Karpas-422 (cell line): Measurements from ENCODE around the gene GSTT4. TPM values are rescaled to one million over a fixed set of nuclear protein-coding genes. Genes with fewer than 3 reads are reported as not detected.
"Not testable (repeated sequence)": the region's sequence is repeated elsewhere in the genome, so short reads cannot be mapped to it uniquely, and the experiment has no call there.

Experiments used
- DNase-seq: peaks from one replicate; pipeline ENCODE4 v3.0.0-alpha.2; 2015
- H2AFZ ChIP-seq: fragments of 200-600 bp; sonication (generic); 2 replicates; pipeline ENCODE4 v1.6.1; 2014; ENCODE audit warnings: antibody characterized with exemption, low read length, mixed read lengths
- H3K27ac ChIP-seq: fragments of 200-600 bp; sonication (generic); 2 replicates; pipeline ENCODE4 v1.5.1; 2014; ENCODE audit warnings: mild to moderate bottlenecking, low read length, moderate library complexity
- H3K27me3 ChIP-seq: fragments of 200-600 bp; sonication (generic); 2 replicates; pipeline ENCODE4 v1.6.1; 2014; ENCODE audit warnings: low read length, mixed read lengths
- H3K36me3 ChIP-seq: fragments of 200-600 bp; sonication (generic); 2 replicates; pipeline ENCODE4 v1.6.1; 2014; ENCODE audit warnings: low read length, mixed read lengths; ENCODE audit not compliant: insufficient read depth
- H3K4me1 ChIP-seq: fragments of 200-600 bp; sonication (generic); 2 replicates; pipeline ENCODE4 v1.6.1; 2014; ENCODE audit warnings: mild to moderate bottlenecking, low read length, mixed read lengths
- H3K4me2 ChIP-seq: fragments of 200-600 bp; sonication (generic); 2 replicates; pipeline ENCODE4 v1.6.1; 2014; ENCODE audit warnings: low read length, low read depth, mild to moderate bottlenecking; ENCODE audit not compliant: poor library complexity, severe bottlenecking
- H3K4me3 ChIP-seq: fragments of 200-600 bp; sonication (generic); 2 replicates; pipeline ENCODE4 v1.5.1; 2014; ENCODE audit warnings: mild to moderate bottlenecking, antibody characterized with exemption, low read length, mixed read lengths
- H3K79me2 ChIP-seq: fragments of 200-600 bp; sonication (generic); 2 replicates; pipeline ENCODE4 v1.6.1; 2014; ENCODE audit warnings: mild to moderate bottlenecking, low read length, mixed read lengths
- H3K9ac ChIP-seq: fragments of 200-600 bp; sonication (generic); 2 replicates; pipeline ENCODE4 v1.6.0; 2014; ENCODE audit warnings: low read length
- H3K9me2 ChIP-seq: fragments of 200-600 bp; sonication (generic), shearing (Covaris generic); replicated peaks from 2 replicates; pipeline ENCODE4 v1.6.0; 2014; ENCODE audit warnings: mild to moderate bottlenecking, low read length, moderate library complexity; ENCODE audit not compliant: insufficient read depth
- H3K9me3 ChIP-seq: fragments of 300-700, 200-600 bp; sonication (generic); 2 replicates; pipeline ENCODE4 v1.6.1; 2014; ENCODE audit warnings: low read length, mixed read lengths
- H4K20me1 ChIP-seq: fragments of 200-600 bp; sonication (generic); 2 replicates; pipeline ENCODE4 v1.6.1; 2014; ENCODE audit warnings: mild to moderate bottlenecking, antibody characterized with exemption, low read length, low read depth; ENCODE audit not compliant: insufficient read depth
- total RNA-seq: library from RNA; depleted of rRNA; stranded (reverse); fragments of >200 nt; shearing (Covaris generic); gene quantifications from 2 replicates; pipeline ENCODE4 v1.2.3, GENCODE V29; 2014; ENCODE audit warnings: low replicate concordance; rRNA removed

The GSTT4 gene
- total RNA-seq, 1 experiment from 2014 or later: not detected

DNA sequence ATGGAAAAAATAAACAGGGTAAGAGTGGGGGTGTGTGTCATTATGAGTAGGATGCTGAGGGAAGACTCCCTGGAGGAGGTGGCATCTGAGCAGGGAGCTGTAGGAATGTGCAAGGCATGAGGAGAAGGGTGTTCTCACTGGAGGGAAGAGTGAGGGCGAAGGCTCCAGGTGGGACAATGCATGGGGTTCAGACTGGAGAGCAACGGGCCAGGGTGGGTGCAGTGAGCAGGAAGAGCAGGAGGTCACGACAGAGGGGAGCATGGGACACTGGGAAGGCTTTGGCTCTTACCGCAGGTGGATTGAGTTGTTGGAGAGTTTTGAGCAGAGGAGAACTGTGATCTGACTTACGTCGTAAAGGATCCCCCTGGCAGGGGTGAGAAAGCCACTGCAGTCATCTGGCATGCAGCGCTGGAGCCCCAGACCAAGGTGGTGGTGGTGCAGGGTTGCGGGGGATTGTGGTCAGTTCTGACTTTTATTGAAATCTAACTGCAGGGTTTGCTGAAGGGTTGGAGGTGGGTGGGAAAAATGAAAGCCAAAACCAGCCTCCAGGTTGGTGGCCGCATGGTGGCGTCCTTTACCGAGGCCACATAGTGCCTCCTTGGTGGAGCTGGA, 52.4 kb downstream of the GSTT4 start:
- not testable (repeated sequence) for DNase-seq, H2AFZ ChIP-seq, H4K20me1 ChIP-seq, H3K79me2 ChIP-seq, H3K4me2 ChIP-seq, H3K36me3 ChIP-seq, H3K9ac ChIP-seq, H3K9me3 ChIP-seq, H3K27ac ChIP-seq, H3K4me3 ChIP-seq, H3K4me1 ChIP-seq, H3K9me2 ChIP-seq, H3K27me3 ChIP-seq

GRCh38 chr22:23951383-23951782, 53.9 kb downstream of the GSTT4 start:
- H3K9me3 ChIP-seq, H3K79me2 ChIP-seq, H4K20me1 ChIP-seq, H3K4me2 ChIP-seq, H3K4me3 ChIP-seq, H3K9me2 ChIP-seq, H3K27ac ChIP-seq, H3K27me3 ChIP-seq, H3K4me1 ChIP-seq, H3K36me3 ChIP-seq, DNase-seq, H3K9ac ChIP-seq, H2AFZ ChIP-seq: not testable (repeated sequence)

DNA sequence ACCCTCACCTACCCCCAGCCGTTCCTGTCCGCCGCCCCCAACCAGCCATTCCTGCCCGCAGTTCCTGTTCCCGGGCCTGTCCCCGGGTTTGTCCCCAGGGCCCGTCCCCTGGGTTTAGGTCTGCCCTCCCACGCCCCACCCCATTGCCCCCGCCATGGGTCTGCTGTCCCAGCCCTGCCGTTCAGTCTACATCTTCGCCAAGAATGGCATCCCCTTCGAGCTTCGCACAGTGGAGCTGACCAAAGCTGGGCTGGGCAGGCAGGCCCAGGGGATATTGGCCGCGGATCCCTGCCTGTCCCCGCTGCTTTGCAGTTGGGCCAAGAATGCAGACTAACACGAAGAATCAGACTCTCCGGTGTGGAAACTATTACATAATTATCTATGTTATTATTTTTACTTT, 55.5 kb downstream of the GSTT4 start:
- H3K4me1 ChIP-seq, H3K27ac ChIP-seq, H3K27me3 ChIP-seq, H3K79me2 ChIP-seq, H3K9ac ChIP-seq, H2AFZ ChIP-seq, H3K36me3 ChIP-seq, H3K9me3 ChIP-seq, DNase-seq, H3K4me3 ChIP-seq, H3K4me2 ChIP-seq, H4K20me1 ChIP-seq, H3K9me2 ChIP-seq: not testable (repeated sequence)

Other genes starting within 250 kb of the GSTT4 start
- not detected in 2 replicates for gene C22orf15, start 242.5 kb downstream of the GSTT4 start, total RNA-seq
- gene CHCHD10, start 237.5 kb downstream of the GSTT4 start, total RNA-seq: 115 and 220 TPM in 2 replicates
- gene MMP11, start 232.6 kb downstream of the GSTT4 start, total RNA-seq: 48.2 and 84.2 TPM in 2 replicates
- gene SMARCB1, start 218.5 kb downstream of the GSTT4 start, total RNA-seq: 400 and 531 TPM in 2 replicates
- 16.3 and 21.7 TPM in 2 replicates for gene DERL3, start 166.4 kb downstream of the GSTT4 start, total RNA-seq
- gene SLC2A11, start 147.6 kb downstream of the GSTT4 start, total RNA-seq: 30.3 and 45.6 TPM in 2 replicates
- 1,081 and 1,189 TPM in 2 replicates for gene MIF, start 111.1 kb downstream of the GSTT4 start, total RNA-seq
- not detected in 2 replicates for gene GSTT2B, start 44.3 kb downstream of the GSTT4 start, total RNA-seq
- 5.2 and 6.0 TPM in 2 replicates for gene DDTL, start 38.6 kb downstream of the GSTT4 start, total RNA-seq
- gene DDT, start 31.0 kb downstream of the GSTT4 start, total RNA-seq: 372 and 428 TPM in 2 replicates
- not detected in 2 replicates for gene GSTT2, start 25.3 kb downstream of the GSTT4 start, total RNA-seq
- gene CABIN1, start 5.9 kb upstream of the GSTT4 start, total RNA-seq: 56.7 and 97.0 TPM in 2 replicates
- gene SUSD2, start 176.0 kb upstream of the GSTT4 start, total RNA-seq: 0.14 and 0.26 TPM in 2 replicates
- not detected in 2 replicates for gene GGT5, start 239.6 kb upstream of the GSTT4 start, total RNA-seq